IPS DF 6.9 (cell line): ENCODE results near the gene CCDC183.
"Not testable (repeated sequence)": the region's sequence is repeated elsewhere in the genome, so short reads cannot be mapped to it uniquely, and the experiment has no call there.

Experiments used
- DNase-seq: peaks from one replicate; pipeline ENCODE4 v3.0.0-alpha.2; 2013; ENCODE audit warnings: low read depth, low spot score
- H3K27ac ChIP-seq: one replicate; pipeline ENCODE4 v1.5.1; 2013; ENCODE audit warnings: low read length, control low read depth
- H3K27me3 ChIP-seq: 2 replicates; pipeline ENCODE4 v1.6.1; 2013; ENCODE audit warnings: mild to moderate bottlenecking, low read length; ENCODE audit not compliant: control insufficient read depth, insufficient read depth
- H3K36me3 ChIP-seq: 2 replicates; pipeline ENCODE4 v1.6.1; 2013; ENCODE audit warnings: low read length; ENCODE audit not compliant: control insufficient read depth, insufficient read depth
- H3K4me1 ChIP-seq: 2 replicates; pipeline ENCODE4 v1.6.1; 2013; ENCODE audit warnings: low read length; ENCODE audit not compliant: control insufficient read depth, insufficient read depth
- H3K4me3 ChIP-seq: 2 replicates; pipeline ENCODE4 v1.5.1; 2013; ENCODE audit warnings: mild to moderate bottlenecking, low read length
- H3K9me3 ChIP-seq: 2 replicates; pipeline ENCODE4 v1.6.1; 2013; ENCODE audit warnings: low read length, inconsistent platforms; ENCODE audit not compliant: control insufficient read depth, insufficient read depth
- WGBS: extraction: QIAGEN DNeasy Blood & Tissue Kit; methylation state at CpG from one replicate; pipeline ENCODE4 v1.1.7; 2013; ENCODE audit warnings: mixed read lengths, missing lambda C conversion rate; ENCODE audit not compliant: insufficient read length, insufficient coverage; 5-methylcytosine and 5-hydroxymethylcytosine counted together

The CCDC183 gene

GRCh38 chr9:136803009-136803550 is 6.9 kb downstream of the CCDC183 start:
- H3K9me3 ChIP-seq, H3K27me3 ChIP-seq, H3K36me3 ChIP-seq, DNase-seq, H3K4me3 ChIP-seq, H3K27ac ChIP-seq, H3K4me1 ChIP-seq: not testable (repeated sequence)
- WGBS: no CpG with 5 or more reads among the region's 9 CpGs

DNA sequence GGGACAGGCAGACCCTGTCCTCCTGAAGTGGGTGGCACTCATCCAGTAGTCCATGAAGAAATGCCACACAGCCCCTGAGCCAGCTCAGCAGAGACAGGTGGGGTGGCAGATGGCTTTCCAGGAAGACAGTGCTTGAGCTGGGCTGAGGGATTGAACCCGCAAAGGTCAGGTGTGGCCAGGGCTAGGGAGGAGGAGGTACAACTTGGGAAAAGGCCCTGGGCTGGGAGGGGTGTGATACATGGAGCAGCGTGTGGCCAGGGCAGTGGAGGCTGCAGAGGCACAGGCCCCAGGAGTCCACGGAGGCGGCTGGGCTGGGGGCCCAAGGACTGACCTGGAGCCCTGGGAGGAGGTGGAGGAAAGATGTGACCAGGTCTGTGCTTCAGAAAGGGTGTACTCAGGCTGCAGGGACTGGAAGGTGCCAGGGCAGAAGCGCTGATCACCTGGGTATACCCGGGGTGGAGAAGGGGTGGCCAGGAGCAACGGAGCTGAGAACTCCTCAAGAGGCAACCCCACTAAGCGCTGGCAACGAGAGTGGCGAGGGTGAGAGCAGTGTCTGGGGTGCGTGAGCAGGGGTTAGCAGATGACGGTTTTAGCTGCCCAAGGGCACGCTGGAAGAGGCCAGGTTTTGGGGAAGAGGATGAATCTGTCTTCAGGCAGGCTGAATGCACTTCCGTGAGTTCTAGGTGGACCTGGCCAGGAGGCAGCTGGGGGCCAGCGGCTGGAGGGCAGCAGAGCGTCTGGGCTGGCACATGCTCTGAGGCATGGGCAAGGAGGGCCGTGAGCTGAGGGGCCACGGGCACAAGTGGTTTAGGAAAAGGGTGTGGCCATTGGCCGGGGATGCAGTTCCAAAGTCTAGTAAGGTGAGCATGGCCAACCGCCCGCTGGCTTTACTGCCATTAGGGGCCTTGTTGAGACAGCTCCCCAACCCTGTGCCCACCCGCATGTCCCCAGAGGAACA is 7.7 kb downstream of the CCDC183 start:
- H3K27me3 ChIP-seq: no peaks in the 10 kb centered on the region
- no peaks in the 10 kb centered on the region for H3K36me3 ChIP-seq
- peaks cover 5% of the 10 kb centered on the region; the same call in 1 of the 2 replicates for H3K4me1 ChIP-seq
- H3K27ac ChIP-seq: no peak overlapping the region
- H3K4me3 ChIP-seq: no peak overlapping the region
- WGBS: no CpG with 5 or more reads among the region's 22 CpGs
- no peaks in the 10 kb centered on the region for H3K9me3 ChIP-seq
- DNase-seq: no peak

DNA sequence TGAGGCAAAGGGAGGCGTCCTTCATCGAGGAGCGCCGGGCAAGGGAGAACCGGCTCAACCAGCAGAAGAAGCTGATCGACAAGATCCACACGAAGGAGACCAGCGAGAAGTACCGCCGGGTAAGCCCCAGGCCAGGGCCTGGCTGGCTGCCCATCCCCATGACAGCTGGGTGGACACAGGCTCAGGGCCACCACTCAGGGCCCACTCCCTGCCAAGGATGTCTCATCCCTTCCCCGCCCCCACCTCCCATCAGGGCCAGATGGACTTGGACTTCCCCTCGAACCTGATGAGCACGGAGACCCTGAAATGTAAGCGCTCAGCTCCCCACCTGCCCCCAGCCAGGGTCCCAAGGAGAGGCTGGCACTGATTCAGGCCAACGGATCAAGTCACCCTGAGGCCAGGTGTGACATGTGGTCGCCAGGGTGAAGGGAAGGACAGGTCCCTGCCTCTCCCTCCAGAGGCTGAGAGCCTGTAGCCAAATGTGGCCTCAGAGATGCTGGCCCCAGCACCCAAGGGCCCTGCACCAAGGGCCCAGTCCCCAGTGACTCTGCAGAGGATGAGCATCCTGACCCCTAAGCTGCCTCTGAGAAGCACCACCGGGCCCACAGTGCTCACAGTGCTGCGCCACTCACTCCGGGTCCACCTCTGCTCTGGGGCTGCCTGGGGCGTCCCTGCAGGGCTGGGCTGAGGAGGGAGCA is 8.5 kb downstream of the CCDC183 start:
- Histone ChIP-seq H3K27me3 (no peaks in the 10 kb centered on the region), H3K36me3 (peaks cover 1% of the 10 kb centered on the region; the same call in 1 of the 2 replicates), H3K27ac (no peak overlapping the region), H3K4me1 (peaks cover 5% of the 10 kb centered on the region; the same call in 1 of the 2 replicates), H3K4me3 (no peak overlapping the region), H3K9me3 (no peaks in the 10 kb centered on the region)
- no peak for DNase-seq
- WGBS: no CpG with 5 or more reads among the region's 20 CpGs

GRCh38 chr9:136805207-136805740 is 9.1 kb downstream of the CCDC183 start:
- no peak overlapping the region for H3K4me3 ChIP-seq
- H3K36me3 ChIP-seq: peaks cover 2% of the 10 kb centered on the region; the same call in 1 of the 2 replicates
- no peaks in the 10 kb centered on the region for H3K9me3 ChIP-seq
- H3K27ac ChIP-seq: no peak overlapping the region
- no peaks in the 10 kb centered on the region for H3K27me3 ChIP-seq
- H3K4me1 ChIP-seq: peaks cover 5% of the 10 kb centered on the region; the same call in 1 of the 2 replicates
- no CpG with 5 or more reads among the region's 12 CpGs for WGBS
- DNase-seq: no peak

- Histone ChIP-seq H3K27ac (no peak overlapping the region), H3K4me1 (peaks cover 5% of the 10 kb centered on the region; the same call in 1 of the 2 replicates), H3K9me3 (no peaks in the 10 kb centered on the region), H3K27me3 (no peaks in the 10 kb centered on the region), H3K36me3 (peaks cover 2% of the 10 kb centered on the region; the same call in 1 of the 2 replicates), H3K4me3 (no peak overlapping the region)
- no peak for DNase-seq
- WGBS: no CpG with 5 or more reads among the region's 10 CpGs
These were observed 9.9 kb downstream of the CCDC183 start for GRCh38 chr9:136806067-136806466.

DNA sequence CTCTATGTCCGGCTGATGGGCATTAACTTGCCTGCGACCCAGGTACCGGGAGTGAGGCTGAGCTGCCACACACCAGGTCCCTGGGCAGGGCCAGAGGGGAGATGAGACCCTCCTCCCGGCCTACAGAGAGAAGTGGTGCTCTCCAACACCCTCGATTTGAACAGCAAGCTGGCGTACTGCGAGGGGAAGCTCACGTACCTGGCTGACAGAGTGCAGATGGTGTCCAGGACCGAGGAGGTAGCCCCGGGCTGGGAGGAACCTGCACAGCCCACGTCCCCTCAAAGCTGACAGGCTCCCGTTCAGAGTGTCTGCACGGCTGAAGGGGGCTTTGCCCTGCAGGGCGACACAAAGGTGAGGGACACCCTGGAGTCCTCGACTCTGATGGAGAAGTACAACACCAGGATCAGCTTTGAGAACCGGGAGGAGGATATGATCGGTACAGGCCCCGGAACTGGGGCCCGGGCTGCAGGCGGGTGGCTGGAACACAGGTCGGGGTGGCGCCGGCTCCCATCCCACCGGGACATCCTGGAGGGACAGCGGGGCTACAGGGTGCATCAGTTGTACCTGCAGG is 10.6 kb downstream of the CCDC183 start:
- DNase-seq: no peak
- Histone ChIP-seq H3K36me3 (peaks cover 2% of the 10 kb centered on the region; the same call in 1 of the 2 replicates), H3K4me1 (peaks cover 5% of the 10 kb centered on the region; the same call in 1 of the 2 replicates), H3K27ac (no peak overlapping the region), H3K4me3 (no peak overlapping the region; the same call in 1 of the 2 replicates), H3K27me3 (no peaks in the 10 kb centered on the region), H3K9me3 (no peaks in the 10 kb centered on the region)
- no CpG with 5 or more reads among the region's 25 CpGs for WGBS

DNA sequence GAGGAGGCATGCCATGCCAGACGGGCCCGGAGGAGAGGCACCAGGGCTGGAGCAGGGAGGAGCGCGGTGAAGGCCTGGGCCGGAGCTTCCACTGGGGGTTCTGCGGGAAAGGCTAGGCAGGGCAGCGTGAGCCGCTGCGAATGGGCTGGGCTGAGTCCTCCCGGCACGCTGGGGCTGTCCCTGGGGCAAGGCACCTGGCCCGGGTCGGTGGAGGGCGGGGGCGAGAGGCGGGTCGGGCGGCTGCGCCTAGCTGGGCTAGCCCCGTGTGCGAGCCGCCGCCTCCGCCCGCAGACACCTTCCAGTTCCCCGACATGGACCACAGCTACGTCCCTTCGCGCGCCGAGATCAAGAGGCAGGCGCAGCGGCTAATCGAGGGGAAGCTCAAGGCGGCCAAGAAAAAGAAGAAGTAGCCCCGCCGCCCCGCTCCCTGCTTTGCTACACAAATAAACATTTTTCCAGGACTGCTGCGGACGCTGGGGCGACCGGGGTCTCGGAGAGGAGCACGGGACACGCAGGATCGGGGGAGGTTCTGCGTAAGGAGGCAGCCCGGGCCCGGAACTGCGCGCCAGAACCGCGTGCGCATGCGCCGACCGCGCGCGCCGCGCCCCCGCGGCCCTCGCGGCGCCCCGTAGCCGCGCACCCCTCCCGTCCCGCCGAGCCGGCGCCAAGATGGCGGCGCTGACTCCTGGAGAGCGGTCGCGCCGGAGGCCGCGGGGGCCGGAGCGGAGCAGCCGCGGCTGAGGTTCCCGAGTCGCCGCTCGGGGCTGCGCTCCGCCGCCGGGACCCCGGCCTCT is 11.3 kb downstream of the CCDC183 start, which contains the start of gene RABL6:
Gene RABL6 (plus strand): TSS at position 668 of the 794 bp plus-strand sequence. CDS start 249 bp downstream, outside the sequence.
- no CpG with 5 or more reads among the region's 96 CpGs for WGBS
- Histone ChIP-seq H3K36me3 (peaks cover 2% of the 10 kb centered on the region; the same call in 1 of the 2 replicates), H3K27ac (no peak within 1 kb of the TSS), H3K27me3 (no peaks in the 10 kb centered on the region), H3K4me3 (peak within 1 kb of the TSS; percentile 95), H3K4me1 (peaks cover 5% of the 10 kb centered on the region; the same call in 1 of the 2 replicates), H3K9me3 (no peaks in the 10 kb centered on the region)
- no peak for DNase-seq

DNA sequence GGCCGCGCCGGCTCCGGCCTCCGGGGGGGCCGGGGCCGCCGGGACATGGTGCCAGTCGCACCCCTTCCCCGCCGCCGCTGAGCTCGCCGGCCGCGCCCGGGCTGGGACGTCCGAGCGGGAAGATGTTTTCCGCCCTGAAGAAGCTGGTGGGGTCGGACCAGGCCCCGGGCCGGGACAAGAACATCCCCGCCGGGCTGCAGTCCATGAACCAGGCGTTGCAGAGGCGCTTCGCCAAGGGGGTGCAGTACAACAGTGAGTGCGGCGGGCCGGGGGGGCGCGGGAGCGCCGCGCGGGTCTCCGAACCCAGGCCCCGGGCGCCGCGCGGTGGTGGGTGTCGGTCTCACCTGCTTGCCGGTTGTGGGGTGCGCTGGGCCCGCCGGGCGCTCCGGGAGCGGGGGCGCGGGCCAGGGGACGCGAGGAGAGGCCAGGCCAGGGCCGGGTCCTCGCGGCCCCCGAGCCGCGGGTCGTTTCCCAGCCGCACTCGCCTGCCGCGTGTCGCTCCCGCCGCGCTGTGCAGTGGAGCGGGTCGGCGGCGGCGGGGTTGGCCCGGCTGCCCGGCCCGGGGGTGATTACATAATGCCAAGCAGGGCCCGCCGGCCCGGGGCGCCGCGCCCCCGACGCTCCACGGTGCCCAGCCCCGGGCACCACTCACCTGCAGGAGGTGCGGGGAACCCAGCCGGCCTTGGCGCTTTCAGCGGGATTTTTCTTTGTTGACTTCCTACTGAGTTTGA is 12.1 kb downstream of the CCDC183 start:
- Histone ChIP-seq H3K27ac (no peak overlapping the region), H3K4me3 (peak overlapping the region; percentile 95), H3K4me1 (peaks cover 5% of the 10 kb centered on the region; the same call in 1 of the 2 replicates), H3K36me3 (peaks cover 7% of the 10 kb centered on the region; the same call in 1 of the 2 replicates), H3K27me3 (no peaks in the 10 kb centered on the region), H3K9me3 (no peaks in the 10 kb centered on the region)
- DNase-seq: no peak
- no CpG with 5 or more reads among the region's 93 CpGs for WGBS

DNA sequence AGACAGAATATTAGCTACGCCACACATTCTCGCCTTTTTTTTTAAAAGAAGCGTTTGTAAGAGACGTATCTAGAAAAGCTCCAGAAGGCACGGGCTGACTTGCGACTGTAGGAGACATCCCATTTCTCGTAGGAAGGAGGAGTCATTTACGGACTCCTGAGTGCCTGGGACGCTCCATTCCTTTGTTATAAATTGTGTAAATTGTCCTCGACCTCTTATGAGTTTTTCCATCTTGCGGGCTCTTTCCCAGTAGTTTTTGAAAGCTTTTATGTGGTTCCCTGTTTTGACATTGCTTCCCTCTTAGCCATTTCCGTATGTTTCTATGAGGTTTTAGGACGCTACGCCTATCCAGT is 12.6 kb downstream of the CCDC183 start:
- Histone ChIP-seq H3K4me1 (peaks cover 5% of the 10 kb centered on the region; the same call in 1 of the 2 replicates), H3K36me3 (peaks cover 7% of the 10 kb centered on the region; the same call in 1 of the 2 replicates), H3K27ac (no peak overlapping the region), H3K9me3 (no peaks in the 10 kb centered on the region), H3K27me3 (no peaks in the 10 kb centered on the region), H3K4me3 (peak overlapping the region; percentile 95)
- no peak for DNase-seq
- WGBS: no CpG with 5 or more reads among the region's 14 CpGs
